GM18508 (cell line): ENCODE results near the gene AGBL4.

Experiments
- ATAC-seq: cut with Tn5 transposase; IDR thresholded peaks from one replicate; pipeline ENCODE4 v1.9.1; 2021; ENCODE audit warnings: moderate number of reproducible peaks; ENCODE audit not compliant: insufficient read depth, unreplicated experiment

The AGBL4 gene

DNA sequence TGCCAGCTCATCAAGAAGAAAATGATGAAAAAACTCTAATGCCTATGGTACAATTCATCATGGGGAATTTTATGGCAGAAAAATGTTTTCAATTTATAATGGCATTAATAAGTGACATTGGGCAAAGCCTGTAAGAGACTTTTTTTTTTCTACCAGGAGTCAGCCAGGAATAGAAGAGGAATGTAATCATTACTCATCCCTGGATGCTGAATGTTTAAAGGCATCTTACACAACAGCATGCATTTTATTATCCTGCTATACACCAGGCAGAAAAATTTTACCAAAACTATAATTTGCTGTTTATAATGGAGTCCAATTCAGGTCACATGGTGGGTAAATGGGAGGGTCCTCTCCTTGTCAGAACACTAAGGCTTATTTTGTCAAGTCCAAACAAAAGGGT, 1057.2 kb downstream of the AGBL4 start:
- ATAC-seq: no peak

DNA sequence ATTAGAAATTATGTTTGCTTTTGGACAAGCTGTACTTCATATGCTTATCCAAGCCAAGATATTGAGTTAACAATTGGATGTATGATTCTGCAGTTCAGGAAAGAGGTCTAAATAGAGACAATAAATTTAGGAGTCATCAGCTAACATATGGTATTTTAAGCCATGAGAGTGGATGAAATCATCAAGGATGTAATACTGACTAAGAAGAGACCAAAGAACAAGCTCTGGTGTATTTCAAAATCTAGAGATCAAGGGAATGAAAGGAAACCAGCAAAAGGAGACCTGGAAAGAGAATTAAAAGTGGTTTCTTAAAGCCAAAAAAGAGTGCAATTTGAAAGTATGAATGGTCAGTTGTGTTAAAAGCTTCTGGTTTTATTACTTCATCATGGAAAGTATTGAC, 1063.4 kb downstream of the AGBL4 start:
- ATAC-seq: no peak

DNA sequence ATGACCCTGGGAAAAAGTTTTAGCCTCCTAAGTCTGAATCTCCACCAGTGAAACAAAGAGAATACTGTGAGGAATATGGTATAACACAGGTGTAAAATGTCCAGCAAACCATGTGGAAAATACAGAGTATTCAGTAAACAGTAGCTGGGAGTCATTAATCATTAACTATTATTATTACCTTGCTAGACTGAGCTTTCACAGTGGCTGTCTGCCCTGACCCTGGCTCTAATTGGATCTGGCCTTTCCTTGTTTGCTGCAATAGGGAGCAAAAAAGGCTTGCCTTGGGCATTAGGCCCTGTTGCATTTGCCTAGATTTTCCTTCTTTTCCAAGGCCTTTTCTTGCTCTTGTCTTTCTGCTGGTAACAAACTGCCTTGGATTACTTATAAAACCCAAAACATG, 1068.0 kb downstream of the AGBL4 start:
- no peak for ATAC-seq

DNA sequence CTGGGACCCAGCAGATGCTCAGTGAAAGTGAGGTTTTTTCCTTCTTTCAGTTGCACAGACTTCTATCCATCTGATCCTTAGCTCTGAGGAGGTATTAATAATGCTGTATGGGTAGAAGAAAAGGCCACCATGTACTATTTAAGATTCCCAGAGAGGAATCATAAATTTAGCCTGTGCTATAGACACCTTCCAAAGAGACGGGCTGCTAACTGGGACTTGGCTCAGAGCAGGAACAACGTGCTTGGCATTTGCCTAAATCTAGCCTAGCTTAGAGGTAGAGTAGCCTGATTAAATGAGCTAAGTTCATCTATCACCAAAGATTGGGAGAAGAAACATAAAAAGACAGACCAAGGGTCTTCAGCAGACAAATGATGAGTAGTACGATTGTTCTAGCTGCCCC, 1070.1 kb downstream of the AGBL4 start:
- no peak for ATAC-seq

DNA sequence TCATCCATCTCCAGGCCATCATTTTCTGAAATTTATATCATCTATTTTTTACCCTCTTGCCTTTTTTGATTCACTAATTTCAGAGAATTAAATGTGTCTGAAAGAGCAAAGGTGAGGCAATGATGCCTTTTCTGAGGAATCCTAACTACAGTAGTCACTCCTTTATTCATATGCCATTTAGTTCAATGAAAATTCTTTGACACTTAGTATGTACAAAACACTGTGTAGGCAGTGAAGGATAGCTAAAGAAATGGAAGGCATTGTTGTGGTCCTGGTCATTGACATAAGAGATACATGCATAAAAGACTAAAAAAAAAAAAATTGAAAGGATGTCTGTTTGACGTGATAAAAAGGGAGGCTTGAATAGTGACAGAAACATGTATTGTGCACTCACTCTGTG, 1075.2 kb downstream of the AGBL4 start:
- no peak for ATAC-seq

DNA sequence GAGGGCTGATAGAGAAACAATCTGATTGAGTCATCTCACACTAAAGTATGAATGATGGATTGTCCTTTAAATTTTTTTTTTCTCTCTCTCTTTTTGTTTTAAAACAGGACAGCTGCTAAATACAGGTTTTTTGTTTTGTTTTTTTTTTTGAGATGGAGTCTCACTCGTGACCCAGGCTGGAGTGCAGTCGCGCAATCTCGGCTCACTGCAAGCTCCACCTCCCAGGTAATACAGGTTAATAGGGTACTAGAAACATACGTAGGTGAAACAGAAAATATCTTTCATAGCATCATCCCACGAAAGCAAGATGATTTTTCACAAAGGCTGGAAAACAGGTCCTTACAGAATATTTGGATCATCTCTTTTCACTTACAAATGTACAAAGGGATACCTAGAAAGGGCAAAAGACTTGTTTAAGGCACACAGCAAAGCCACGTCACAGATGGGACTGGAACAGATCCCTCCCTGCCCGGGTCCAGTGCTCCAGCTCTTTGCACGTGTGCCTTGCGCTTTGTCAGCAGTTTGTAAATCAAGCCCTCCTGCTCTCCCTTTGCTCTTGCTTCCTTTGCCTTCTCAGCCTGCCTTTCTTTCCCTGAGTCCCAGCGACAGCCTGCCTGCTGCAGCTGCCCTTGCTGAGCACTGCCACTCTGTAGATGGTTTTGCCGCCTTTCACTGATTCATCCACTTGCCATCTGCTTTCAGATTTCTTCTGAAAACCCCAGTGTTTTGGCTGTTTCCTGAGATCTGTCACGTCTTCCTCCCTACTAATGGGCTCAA, 1075.8 kb downstream of the AGBL4 start:
- no peak for ATAC-seq

DNA sequence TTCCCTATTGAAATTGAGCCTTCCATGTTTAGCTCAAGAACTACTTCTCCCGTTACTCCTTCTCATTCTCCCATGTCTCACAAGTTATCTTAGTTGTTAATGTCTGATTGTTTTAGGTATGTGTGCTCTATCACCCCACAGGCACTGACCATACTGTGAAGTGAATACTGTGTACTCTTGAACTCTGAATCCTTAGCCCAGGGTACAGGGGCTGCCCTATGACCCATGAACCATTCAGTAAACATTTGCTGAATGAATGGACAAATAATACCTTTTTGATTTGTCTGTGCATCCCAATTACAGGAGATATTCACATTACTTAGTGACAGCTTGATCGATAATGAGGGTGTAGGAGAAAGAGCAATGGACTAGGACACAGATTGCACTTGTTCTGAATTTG, 1077.7 kb downstream of the AGBL4 start:
- ATAC-seq: no peak

DNA sequence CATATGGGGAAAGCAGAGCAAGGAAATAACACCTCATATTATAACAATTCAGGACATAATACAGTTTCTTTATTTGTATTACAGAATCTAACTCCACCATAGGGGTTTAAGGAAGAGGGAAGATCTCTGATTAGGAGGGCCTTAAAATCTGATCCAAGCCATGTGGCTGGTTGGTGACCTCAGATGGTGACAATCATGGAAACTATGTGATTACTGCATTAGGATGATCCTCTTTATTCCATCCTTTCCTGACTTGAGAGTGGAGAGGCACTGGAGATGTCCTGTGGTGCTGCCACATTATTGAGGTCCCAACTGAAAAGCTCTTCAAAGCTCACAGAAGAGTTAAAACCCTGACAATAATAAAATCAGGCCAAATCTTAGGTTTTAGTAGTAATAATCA, 1078.9 kb downstream of the AGBL4 start:
- ATAC-seq: no peak

DNA sequence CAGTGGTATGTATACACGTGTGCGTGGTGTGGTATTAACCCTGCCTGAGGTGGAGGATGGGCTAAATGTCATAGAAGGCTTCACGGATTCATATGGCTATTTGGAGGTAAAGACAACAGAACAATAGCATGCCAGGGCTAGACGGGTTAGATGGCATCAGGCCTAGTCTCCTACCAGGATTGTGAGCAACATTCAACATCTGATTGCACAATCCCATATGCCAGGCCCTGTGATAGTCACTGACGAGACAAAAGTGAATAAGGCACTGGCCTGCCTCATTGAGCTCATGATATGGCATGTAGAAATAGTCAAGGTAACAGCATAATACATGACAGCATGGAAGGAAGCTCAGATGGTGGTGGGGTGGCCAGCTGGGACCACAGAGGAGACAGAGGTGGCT, 1079.9 kb downstream of the AGBL4 start:
- ATAC-seq: no peak

DNA sequence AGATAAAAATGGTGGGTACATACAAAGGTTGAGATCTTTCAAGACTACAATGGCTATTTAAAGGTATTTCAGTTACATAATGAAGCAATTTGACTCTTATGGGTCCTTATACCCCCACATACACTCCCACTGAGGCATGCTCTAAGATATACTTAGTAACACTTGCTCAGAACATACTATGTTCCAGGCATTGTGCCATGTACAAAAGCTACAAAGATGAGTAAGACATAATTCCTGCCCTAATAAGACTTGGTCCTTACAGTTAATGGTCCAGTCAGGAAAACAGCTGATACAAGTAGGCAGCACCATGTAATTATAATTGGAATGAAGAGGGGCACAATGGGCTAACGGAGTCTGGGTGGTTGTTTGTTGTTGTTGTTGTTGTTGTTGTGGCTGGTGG, 1080.4 kb downstream of the AGBL4 start:
- ATAC-seq: no peak

DNA sequence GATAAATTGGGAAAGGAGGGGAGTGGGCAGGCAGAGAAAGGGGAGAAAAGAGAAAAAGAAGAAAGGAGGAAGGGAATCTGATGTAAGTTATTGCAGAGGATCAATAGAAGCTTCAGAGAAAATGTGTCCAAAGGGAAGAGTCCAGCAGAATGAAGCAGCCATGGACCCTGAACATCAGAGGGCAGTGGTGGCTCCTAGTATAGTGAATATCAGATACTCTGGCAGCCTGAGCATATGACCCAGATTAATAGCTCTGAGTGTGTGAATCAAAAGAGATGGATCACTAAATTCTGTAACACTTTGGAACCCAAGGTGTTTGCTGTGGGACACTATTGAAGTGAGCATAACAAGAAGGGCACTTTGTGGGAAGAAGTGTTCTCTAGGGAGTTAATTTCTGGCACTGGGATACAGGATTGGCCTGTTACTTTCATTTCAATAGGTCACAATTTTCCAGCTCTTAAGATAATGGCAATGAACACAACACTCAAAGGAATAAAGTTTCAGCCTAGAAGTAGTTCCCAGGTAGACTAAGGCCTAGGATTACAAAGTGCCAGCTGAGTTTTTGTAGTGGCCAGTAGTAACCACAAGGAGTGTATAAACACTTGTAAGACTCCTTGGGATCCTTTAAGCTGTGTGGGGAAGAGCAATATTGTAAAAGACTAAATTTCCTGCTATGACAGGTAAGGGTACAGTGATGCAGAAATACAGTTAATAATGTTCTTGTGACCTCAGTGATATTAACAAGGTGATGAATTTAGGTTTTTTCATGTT, 1082.6 kb downstream of the AGBL4 start:
- ATAC-seq: no peak

DNA sequence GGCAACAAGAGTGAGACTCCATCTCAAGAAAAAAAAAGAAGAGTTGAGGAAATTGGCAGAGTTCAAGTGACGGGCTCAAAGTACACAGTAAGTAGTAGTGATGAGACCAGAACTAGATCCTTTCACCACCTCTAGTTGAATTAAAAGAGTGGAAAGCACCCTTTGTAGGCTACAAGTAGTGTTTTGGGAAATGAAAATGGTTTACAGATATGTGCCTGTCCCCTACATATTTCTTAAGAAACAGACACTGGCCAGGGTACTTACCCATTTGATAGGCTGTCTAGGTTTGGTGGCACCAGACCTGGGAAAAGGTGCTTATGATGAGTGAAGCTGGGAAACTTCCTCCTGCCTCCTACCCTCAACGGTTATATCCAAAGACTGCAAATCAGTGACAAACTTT, 1083.4 kb downstream of the AGBL4 start:
- ATAC-seq: no peak

DNA sequence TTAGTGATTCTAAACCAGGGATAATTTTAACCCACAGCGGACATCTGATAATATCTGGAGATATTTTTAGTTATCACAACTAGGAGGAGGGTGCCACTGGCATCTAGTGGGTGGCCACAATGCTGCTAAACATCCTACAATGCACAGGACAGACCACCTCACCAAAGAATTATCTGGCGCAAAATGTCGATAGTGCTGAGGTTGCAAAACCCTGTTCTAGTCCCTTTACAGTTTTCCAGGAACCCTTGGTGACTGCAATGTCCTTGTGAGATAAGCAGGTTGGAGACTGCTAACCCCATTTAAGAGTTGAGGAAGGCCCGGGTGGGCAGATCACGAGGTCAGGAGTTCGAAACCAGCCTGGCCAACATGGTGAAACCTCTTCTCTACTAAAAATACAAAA, 1083.9 kb downstream of the AGBL4 start:
- no peak for ATAC-seq

DNA sequence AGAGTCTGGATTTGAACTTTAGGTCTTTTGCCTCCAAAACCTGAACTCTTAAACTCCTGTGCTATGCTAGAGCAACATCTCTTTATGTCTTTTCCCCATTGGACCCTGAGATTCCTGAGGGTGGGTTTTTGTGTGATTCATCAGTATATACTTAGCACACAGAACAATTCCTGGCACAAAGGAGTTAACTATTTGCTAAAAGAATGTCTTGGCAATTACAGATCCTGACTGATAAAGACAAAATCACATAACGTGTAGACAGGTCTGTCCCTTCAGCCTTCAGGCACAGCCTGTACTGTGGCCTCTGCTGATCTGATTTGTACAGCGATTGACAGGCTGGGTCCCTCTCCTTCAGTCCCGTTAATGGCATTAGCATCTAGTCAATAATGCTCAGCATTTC, 1084.7 kb downstream of the AGBL4 start:
- ATAC-seq: no peak

DNA sequence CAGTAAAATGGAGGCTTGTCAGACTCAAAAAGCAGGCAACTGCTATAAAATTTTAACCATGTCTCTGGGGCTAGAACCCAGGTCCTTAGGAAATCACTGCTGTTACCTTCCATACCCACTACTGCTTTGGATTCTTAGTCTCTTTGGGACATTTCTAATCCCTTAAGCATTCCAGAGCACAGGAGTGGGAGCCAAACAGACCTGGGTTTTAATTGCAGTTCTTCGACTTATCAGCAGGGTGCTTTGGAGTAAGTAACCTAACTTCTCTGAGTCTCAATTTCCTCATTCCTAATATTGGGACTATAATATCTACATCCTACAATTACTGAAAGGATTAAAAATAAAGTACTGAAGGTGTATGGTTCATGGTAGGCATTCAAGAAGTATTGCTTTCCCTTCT, 1086.0 kb downstream of the AGBL4 start:
- ATAC-seq: no peak

DNA sequence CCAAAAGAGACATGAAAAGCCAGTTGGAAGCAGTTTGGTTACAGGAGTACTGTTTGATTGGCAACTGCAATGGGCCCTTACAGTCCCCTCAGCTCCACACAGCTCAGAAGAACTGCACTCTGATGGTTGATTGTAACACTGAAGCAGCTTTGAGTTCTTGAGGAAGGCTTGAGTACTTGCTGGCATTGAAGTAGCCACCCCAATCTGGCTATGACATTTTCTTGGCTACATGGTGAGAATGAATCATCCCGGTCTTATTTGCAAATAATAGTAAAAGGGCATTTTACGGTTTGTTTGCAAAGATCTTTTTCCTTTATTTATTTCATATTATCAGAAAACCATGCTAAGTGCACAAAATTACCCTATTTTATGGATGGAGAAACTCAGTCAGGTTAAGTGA, 1087.3 kb downstream of the AGBL4 start:
- no peak for ATAC-seq

DNA sequence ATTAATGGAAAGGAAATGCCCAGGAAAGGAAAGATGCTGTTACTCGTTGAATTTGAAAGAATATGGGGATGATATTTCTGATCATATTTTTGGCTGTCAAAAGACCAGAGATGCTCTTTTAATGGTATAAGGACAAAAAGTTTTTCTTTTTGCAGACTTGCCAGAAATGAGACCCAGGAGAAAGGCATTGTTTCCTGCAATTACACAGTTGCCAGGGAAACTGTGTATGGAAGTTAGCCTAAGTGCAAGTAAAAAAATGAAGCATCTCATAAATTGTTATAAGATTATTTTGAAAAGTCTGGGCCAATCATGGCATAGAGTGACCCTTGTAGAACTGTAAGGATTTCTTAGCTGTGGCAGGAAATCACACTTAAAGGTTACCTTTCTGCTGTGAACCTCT, 1091.4 kb downstream of the AGBL4 start:
- no peak for ATAC-seq

DNA sequence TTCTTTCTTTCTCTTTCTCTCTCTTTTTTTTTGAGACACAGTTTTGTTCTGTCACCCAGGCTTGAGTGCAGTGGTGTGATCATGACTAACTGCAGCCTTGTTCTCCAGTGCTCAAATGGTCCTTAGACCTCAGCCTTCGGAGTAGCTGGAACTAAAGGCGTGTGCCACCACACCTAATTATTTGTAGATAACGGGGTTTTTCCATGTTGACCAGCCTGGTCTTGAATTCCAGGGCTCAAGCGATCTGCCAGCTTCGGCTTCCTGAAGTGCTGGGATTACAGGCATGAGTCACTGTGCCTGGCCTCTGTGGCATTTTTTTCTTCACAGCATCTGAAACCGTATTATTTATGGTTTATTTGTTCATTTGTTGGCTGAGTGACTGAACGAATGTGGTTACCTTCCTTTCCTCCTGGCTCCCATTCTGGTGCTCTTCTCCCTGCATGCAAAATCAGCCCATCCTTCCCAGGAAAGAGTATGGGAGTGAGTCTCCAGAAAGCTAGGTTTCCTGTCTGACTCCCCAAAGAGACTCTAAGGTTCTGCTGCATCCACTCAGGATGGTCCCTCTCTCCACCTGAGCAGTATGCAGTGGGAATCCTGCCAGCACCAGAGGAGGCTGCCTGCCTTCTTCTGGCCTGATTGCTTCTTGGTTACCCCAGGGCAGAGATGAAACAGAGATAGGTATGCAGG, 1092.1 kb downstream of the AGBL4 start:
- ATAC-seq: no peak

DNA sequence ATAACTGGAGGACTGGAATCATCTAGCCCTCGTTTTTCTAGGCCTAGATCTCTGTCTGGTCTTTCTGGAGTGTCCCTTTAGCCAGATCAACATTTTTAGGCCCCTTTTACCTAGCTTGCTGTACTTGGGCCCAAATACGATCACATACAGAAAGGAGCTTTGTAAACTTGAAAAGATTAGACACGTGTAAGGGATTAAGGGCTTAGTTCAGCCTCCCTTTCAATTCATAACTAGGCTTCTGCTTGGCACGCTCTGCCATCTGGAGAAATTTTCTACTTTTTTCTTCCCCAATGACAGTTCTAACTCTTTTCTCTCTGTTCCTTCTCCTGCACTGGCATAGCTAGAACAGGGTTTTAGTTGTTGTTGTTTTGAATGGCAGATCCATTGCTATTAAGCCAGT, 1093.7 kb downstream of the AGBL4 start:
- no peak for ATAC-seq

DNA sequence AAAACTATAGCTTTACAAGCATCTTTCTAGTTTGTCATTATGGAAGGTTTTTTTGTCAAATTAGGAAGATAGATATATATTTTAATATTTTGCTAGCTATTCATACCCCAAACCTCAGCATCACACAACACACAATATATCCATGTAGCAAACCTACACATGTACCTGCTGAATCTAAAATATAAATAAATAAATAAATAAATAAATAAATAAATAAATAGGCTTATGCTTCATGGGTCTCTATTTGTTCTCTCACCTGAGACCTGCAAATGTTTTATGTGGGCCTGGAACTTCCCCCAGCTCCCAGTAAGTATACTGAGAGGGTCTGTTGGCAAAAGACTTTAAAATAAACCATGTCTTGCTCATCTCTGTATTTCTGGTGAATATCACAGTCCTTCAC, 1099.7 kb downstream of the AGBL4 start:
- no peak for ATAC-seq

DNA sequence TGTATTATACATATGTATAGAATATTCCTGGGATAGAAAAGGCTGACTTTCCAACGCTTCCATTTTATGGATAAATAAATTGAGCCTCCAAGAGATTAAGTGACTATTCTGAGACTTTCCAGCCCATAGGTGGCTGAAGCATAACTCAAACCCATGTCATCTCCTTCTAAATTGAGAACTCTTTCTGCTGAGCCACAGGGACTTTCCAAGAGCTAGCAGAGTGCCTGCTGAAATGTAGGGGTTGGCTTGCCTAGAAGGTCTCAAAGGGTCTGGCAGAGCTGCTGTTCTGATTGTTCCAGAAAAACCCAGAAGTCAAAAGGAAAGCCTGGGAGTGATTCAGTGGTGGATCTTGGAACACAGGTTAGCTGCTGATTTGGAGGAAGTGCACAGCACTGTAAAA, 1100.6 kb downstream of the AGBL4 start:
- ATAC-seq: no peak
